ENCODE results near the gene TOP1. TPM values are rescaled to one million over a fixed set of nuclear protein-coding genes. Genes with fewer than 3 reads are reported as not detected.

TOP1 gene
- total and polyA plus RNA-seq, 8 donors = 14.8 to 46.2 (median 21.7) TPM

DNA sequence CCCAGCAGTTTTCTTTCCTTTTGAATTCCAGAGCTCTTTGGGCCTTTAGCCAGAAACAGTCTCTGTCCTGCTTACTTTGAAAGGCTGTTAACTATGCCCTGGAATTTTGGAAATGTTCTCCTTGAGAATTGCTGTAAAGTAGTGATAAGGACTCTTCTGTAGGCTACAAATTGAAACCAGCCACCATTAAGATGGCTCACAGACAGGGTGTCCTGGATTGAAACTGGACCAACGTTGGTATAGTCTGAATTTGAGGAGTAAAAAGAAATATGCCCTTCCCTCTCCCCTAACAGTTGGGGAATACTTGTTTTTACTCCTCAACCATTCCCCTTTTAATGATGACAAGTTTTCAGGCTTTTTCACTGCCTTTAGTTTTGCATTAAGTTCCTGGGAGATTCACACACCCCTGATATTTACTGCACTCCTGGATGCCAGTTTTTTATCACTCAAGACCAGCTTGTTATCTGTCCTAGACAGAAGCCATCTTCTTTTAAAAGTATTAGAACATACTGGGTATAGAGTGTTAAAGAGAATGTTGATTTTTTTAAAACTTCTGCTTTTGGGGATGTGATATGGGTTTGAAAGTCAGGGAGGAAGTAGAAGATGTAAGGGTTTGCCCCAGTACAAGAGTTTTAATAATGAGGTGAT, 21.9 kb downstream of the TOP1 start:
- Histone ChIP-seq H3K27ac (peak overlapping the region in 1 of 5 donors; percentile 73), H3K27me3 (no peaks in the 10 kb centered on the region), H3K9me3 (no peaks in the 10 kb centered on the region), H3K4me1 (peaks cover 70 to 99% (median 84%) of the 10 kb centered on the region in 4 donors), H3K4me3 (no peak overlapping the region), H3K36me3 (no peaks in the 10 kb centered on the region)
- TF ChIP-seq EP300 (IDR thresholded peaks at IDR 0.05) = no peak
- no peak for TF ChIP-seq CTCF (IDR thresholded peaks at IDR 0.05)
- TF ChIP-seq POLR2AphosphoS5 (IDR thresholded peaks at IDR 0.05) = no peak
- TF ChIP-seq POLR2A (IDR thresholded peaks at IDR 0.05) = no peak
- intact Hi-C loops (cut with DNase I; ENCODE audit: low total_unique reads) = no loop called here
- 25 to 51% (median 33%) methylated on average over 1 of the region's 1 CpG for WGBS, 5 donors
- DNase-seq = peak in 1 of 2 donors; percentile 59

DNA sequence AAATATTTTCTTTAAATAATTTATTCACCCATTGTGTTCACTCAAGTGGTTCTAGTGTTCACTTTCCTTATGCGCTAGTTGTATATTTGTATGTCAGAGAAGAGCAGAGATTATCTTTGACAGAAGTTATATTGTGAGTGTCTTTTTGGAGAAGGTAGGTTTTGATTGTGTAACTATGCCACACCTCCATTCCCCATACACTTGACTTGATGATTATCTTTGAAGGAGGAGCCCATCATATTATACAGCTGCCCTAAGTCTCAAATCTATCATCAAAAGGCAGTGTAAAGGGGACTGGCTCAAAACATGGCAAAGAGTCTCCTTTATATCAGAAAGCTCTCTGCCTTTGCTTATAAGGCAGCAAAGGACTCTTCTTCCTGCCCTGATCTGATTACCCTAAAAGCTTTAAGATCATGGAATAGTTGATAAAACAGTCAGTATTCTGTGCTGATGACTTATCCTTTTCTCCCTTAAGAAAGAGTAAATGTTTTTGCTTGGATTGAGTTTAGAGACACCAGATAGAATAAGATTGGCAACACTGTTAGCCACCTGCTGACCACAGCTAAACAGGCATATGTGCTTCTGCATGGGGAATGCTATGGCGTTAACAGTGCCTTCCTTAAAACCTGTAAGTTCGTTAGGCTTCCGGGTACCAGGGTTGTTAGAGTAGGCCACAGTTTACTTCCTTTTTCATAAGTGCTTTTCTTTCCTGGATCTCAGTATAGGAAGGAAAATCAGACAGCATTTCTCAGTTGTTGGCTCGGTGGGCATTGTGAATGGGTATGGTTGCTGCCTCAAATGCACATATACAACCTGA, 22.6 kb downstream of the TOP1 start:
- Histone ChIP-seq H3K9me3 (no peaks in the 10 kb centered on the region), H3K27ac (peak overlapping the region in 2 of 5 donors; percentile 43 to 73), H3K36me3 (no peaks in the 10 kb centered on the region), H3K27me3 (no peaks in the 10 kb centered on the region), H3K4me3 (no peak overlapping the region), H3K4me1 (peaks cover 64 to 99% (median 80%) of the 10 kb centered on the region in 4 donors)
- DNase-seq = no peak
- TF ChIP-seq CTCF (IDR thresholded peaks at IDR 0.05) (no peak), POLR2AphosphoS5 (IDR thresholded peaks at IDR 0.05) (no peak), POLR2A (IDR thresholded peaks at IDR 0.05) (no peak), EP300 (IDR thresholded peaks at IDR 0.05) (no peak)
- 54 to 66% (median 60%) methylated on average over 5 of the region's 5 CpGs for WGBS, 5 donors
- intact Hi-C loops (cut with DNase I; ENCODE audit: low total_unique reads) = no loop called here

GRCh38 chr20:41052742-41053419, 24.3 kb downstream of the TOP1 start:
- TF ChIP-seq EP300 (IDR thresholded peaks at IDR 0.05) = no peak
- peak in 1 of 3 donors; percentile 62 for TF ChIP-seq POLR2AphosphoS5 (IDR thresholded peaks at IDR 0.05)
- TF ChIP-seq CTCF (IDR thresholded peaks at IDR 0.05) = no peak
- Histone ChIP-seq H3K36me3 (no peaks in the 10 kb centered on the region), H3K4me3 (no peak overlapping the region), H3K27me3 (no peaks in the 10 kb centered on the region), H3K9me3 (no peaks in the 10 kb centered on the region), H3K27ac (peak overlapping the region in 2 of 5 donors; percentile 9 to 17), H3K4me1 (peaks cover 51 to 98% (median 77%) of the 10 kb centered on the region in 4 donors)
- 60 to 70% (median 65%) methylated on average over 6 of the region's 6 CpGs for WGBS, 5 donors
- intact Hi-C loops (cut with DNase I; ENCODE audit: low total_unique reads) = no loop called here
- peak in 1 of 2 donors; percentile 67 for DNase-seq

GRCh38 chr20:41054070-41054846, 25.6 kb downstream of the TOP1 start:
- Histone ChIP-seq H3K4me1 (peaks cover 46 to 96% (median 73%) of the 10 kb centered on the region in 4 donors), H3K36me3 (no peaks in the 10 kb centered on the region), H3K27ac (no peak overlapping the region), H3K4me3 (no peak overlapping the region), H3K9me3 (no peaks in the 10 kb centered on the region), H3K27me3 (no peaks in the 10 kb centered on the region)
- intact Hi-C loops (cut with DNase I; ENCODE audit: low total_unique reads) = no loop called here
- no peak for DNase-seq
- TF ChIP-seq CTCF (IDR thresholded peaks at IDR 0.05) (no peak), POLR2AphosphoS5 (IDR thresholded peaks at IDR 0.05) (no peak), POLR2A (IDR thresholded peaks at IDR 0.05) (no peak), EP300 (IDR thresholded peaks at IDR 0.05) (no peak)
- 86 to 95% (median 93%) methylated on average over 10 of the region's 10 CpGs for WGBS, 5 donors

All from stomach (tissue), 9 donors.